ENCODE measurements around the gene HPS4.

HPS4 gene

DNA sequence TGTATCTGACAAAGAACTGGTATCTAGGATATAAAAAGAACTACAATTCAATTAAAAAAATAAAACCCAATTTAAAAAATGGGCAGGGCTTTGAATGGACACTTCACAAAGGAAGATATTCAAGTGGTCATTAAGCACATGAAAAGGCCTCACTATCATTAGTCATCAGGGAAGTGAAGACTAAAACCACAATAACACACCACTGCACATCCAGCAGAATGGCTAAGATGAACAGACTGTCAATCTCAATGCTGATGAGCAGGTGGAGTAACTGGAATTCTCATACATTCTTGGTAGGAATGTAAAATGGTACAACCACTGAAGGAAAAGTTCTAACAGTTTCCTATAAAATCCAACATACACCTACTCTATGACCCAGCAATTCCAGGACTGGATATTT, 8.9 kb downstream of the HPS4 start:
- H3K4me3 ChIP-seq, result peak overlapping the region in 7 of 10 experiments; percentile 73 to 95 (median 75); a peak in 13 of 20 replicates
- TF ChIP-seq Cebpa-rat (IDR thresholded peaks at IDR 0.05), result no peak
- H3K4me1 ChIP-seq, result peaks cover 49 to 92% (median 71%) of the 10 kb centered on the region in 10 experiments
- peak overlapping the region; percentile 92 to 98 (median 96) for H3K4me2 ChIP-seq
- no peaks in the 10 kb centered on the region for H3K9me3 ChIP-seq (replicated peaks in 1 of 11)
- peak overlapping the region in 9 of 11 experiments; percentile 85 to 97 (median 94); a peak in 18 of 22 replicates for H3K27ac ChIP-seq
- peaks cover 0 to 53% (median 17%) of the 10 kb centered on the region in 11 experiments; a peak in 11 of 22 replicates for H4K20me1 ChIP-seq
- peak overlapping the region in 8 of 11 experiments; percentile 85 to 92 (median 90); a peak in 15 of 22 replicates for H3K9ac ChIP-seq
- peaks cover 39 to 93% (median 67%) of the 10 kb centered on the region in 11 experiments for H3K36me3 ChIP-seq
- no peaks in the 10 kb centered on the region for H3K27me3 ChIP-seq

DNA sequence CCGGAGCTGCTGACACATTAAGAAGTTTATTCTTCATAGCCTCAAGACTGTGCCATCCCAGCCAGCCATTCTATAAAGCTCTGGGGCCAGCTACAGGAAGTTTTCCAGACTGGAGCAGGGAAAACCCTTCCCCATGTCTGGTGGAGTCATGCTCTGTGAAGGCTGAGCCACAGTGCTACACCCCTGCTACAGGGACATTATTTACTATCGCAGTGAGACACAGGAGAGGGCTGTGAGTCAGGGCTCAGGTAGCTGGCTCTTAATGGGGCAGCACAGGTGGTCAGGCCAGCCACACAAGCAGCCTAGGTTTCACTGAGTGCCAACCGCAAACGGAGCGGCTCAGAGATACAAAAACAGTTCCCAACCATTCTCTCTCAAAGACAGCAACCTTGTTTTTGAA, 12.1 kb downstream of the HPS4 start:
- Histone ChIP-seq H4K20me1 (peaks cover 0 to 85% (median 14%) of the 10 kb centered on the region in 11 experiments; a peak in 11 of 22 replicates), H3K27ac (peak overlapping the region in 4 of 11 experiments; percentile 20 to 85 (median 30); a peak in 4 of 22 replicates), H3K4me3 (peak overlapping the region in 1 of 10 experiments; percentile 27; a peak in 1 of 20 replicates), H3K4me2 (peak overlapping the region in 7 of 11 experiments; percentile 18 to 98 (median 95); a peak in 9 of 22 replicates), H3K27me3 (no peaks in the 10 kb centered on the region), H3K9ac (peak overlapping the region in 6 of 11 experiments; percentile 1 to 89 (median 8); a peak in 4 of 22 replicates), H3K4me1 (peaks cover 29 to 90% (median 75%) of the 10 kb centered on the region in 10 experiments), H3K36me3 (peaks cover 68 to 100% (median 89%) of the 10 kb centered on the region in 11 experiments), H3K9me3 (replicated peaks in 1 of 11) (no peaks in the 10 kb centered on the region)
- no peak for TF ChIP-seq Cebpa-rat (IDR thresholded peaks at IDR 0.05)

DNA sequence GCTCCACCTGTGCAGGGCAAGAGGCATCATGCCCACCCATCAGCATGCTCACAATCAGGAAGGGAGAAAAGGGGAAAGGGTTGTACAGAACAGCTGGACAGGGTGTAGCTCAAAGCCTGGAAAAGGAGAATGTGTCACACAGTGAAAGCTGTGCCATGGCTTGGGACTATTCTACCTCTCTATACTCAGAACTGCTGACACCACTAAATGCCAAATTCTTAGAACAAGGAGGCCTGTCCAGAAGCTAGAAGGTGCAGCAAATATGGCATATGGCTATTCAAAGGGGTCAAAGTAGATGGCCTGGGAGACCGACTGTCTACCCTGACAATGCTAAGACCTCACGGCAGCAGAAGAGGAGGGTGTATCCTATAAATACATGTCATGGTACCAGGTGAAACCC, 12.8 kb downstream of the HPS4 start:
- Histone ChIP-seq H3K4me2 (peak overlapping the region in 5 of 11 experiments; percentile 92 to 98 (median 95); a peak in 7 of 22 replicates), H4K20me1 (peaks cover 0 to 92% (median 14%) of the 10 kb centered on the region in 11 experiments; a peak in 11 of 22 replicates), H3K4me1 (peaks cover 22 to 97% (median 74%) of the 10 kb centered on the region in 10 experiments), H3K9ac (peak overlapping the region in 3 of 11 experiments; percentile 6 to 89 (median 88); a peak in 3 of 22 replicates), H3K36me3 (peaks cover 75 to 100% (median 93%) of the 10 kb centered on the region in 11 experiments), H3K4me3 (no peak overlapping the region), H3K27me3 (no peaks in the 10 kb centered on the region), H3K27ac (peak overlapping the region in 2 of 11 experiments; percentile 14 to 15; a peak in 3 of 22 replicates), H3K9me3 (replicated peaks in 1 of 11) (no peaks in the 10 kb centered on the region)
- no peak for TF ChIP-seq Cebpa-rat (IDR thresholded peaks at IDR 0.05)

DNA sequence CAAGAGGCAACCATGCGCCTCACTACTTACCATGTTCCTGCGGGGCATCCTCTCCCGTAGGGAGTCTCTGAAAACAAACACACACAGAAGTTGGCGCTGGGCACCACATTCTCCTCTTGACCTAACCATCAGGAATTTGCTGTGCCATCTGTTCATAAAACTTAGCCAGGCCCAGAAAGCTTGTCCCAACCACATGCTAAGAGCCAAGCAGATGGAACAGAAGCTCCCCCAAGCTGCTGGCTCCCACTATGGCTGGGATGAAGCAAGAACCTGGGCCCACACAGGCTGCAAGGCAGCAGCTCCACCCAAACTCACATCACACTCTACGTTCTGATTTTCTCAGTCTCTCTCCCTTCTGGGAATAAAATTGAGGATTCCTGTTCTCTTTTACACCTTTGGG, 17.4 kb downstream of the HPS4 start:
- Histone ChIP-seq H3K9ac (peak overlapping the region in 4 of 11 experiments; percentile 34 to 56 (median 39); a peak in 5 of 22 replicates), H3K4me2 (peak overlapping the region in 5 of 11 experiments; percentile 2 to 66 (median 47); a peak in 7 of 22 replicates), H3K27ac (peak overlapping the region in 7 of 11 experiments; percentile 8 to 65 (median 27); a peak in 10 of 22 replicates), H3K4me3 (no peak overlapping the region), H3K27me3 (no peaks in the 10 kb centered on the region), H4K20me1 (peaks cover 30 to 100% (median 42%) of the 10 kb centered on the region in 11 experiments; a peak in 21 of 22 replicates), H3K9me3 (replicated peaks in 1 of 11) (no peaks in the 10 kb centered on the region), H3K4me1 (peaks cover 21 to 93% (median 65%) of the 10 kb centered on the region in 10 experiments), H3K36me3 (peaks cover 93 to 100% (median 100%) of the 10 kb centered on the region in 11 experiments)
- TF ChIP-seq Cebpa-rat (IDR thresholded peaks at IDR 0.05), result no peak

DNA sequence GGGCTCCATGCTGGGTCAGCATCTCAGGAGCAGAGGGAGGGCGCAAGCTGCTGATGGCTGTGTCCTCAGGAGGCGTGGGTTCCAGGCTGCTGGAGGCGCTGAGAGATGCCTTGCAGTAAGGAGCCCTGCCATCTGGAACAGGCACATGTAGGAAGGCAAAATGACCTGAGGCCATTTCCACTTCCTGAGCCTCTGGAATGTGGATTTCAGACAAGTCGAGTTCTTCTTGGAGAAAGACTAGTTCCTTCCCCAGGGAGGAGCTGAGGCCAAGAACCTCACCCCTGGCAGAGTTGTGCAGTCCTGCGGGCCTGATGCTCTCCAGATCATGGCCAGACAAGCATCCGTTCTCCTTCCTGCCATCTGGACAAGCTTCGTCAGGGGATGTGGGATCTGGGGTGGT, 19.3 kb downstream of the HPS4 start:
- Histone ChIP-seq H4K20me1 (peaks cover 36 to 100% (median 60%) of the 10 kb centered on the region in 11 experiments; a peak in 21 of 22 replicates), H3K4me1 (peaks cover 21 to 81% (median 58%) of the 10 kb centered on the region in 10 experiments), H3K9me3 (replicated peaks in 1 of 11) (no peaks in the 10 kb centered on the region), H3K4me2 (peak overlapping the region; percentile 47 to 71 (median 57); a peak in 21 of 22 replicates), H3K27me3 (no peaks in the 10 kb centered on the region), H3K36me3 (peaks cover 91 to 100% (median 100%) of the 10 kb centered on the region in 11 experiments), H3K9ac (peak overlapping the region in 9 of 11 experiments; percentile 7 to 66 (median 34); a peak in 16 of 22 replicates), H3K27ac (peak overlapping the region in 8 of 11 experiments; percentile 5 to 65 (median 40); a peak in 12 of 22 replicates), H3K4me3 (no peak overlapping the region)
- no peak for TF ChIP-seq Cebpa-rat (IDR thresholded peaks at IDR 0.05)

DNA sequence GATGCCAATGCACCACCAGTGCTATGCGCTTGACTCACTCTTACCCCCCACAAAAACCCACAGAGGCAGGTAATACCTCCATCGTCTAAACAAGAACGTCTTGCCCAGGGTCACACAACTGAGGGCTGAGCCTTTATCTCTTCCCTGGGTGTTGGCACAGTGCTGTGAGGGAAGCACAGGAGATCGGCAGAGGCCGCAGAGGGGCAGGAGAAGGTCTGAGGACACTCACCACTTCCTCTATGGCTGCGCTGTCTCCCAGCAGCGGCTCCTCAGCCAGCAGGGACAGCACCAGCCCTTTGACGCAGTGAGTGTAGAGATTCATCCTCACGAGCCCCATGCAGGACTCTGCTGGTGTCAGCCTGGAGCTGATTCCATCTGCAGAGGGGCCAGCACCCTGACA, 19.9 kb downstream of the HPS4 start:
- peaks cover 91 to 100% (median 100%) of the 10 kb centered on the region in 11 experiments for H3K36me3 ChIP-seq
- peaks cover 36 to 100% (median 61%) of the 10 kb centered on the region in 11 experiments; a peak in 21 of 22 replicates for H4K20me1 ChIP-seq
- no peak for TF ChIP-seq Cebpa-rat (IDR thresholded peaks at IDR 0.05)
- peak overlapping the region in 9 of 11 experiments; percentile 17 to 66 (median 34); a peak in 16 of 22 replicates for H3K9ac ChIP-seq
- H3K27ac ChIP-seq, result peak overlapping the region in 8 of 11 experiments; percentile 5 to 65 (median 40); a peak in 13 of 22 replicates
- peak overlapping the region; percentile 47 to 71 (median 57) for H3K4me2 ChIP-seq
- no peaks in the 10 kb centered on the region for H3K9me3 ChIP-seq (replicated peaks in 1 of 11)
- no peak overlapping the region for H3K4me3 ChIP-seq
- H3K27me3 ChIP-seq, result no peaks in the 10 kb centered on the region
- peaks cover 21 to 75% (median 61%) of the 10 kb centered on the region in 10 experiments for H3K4me1 ChIP-seq

DNA sequence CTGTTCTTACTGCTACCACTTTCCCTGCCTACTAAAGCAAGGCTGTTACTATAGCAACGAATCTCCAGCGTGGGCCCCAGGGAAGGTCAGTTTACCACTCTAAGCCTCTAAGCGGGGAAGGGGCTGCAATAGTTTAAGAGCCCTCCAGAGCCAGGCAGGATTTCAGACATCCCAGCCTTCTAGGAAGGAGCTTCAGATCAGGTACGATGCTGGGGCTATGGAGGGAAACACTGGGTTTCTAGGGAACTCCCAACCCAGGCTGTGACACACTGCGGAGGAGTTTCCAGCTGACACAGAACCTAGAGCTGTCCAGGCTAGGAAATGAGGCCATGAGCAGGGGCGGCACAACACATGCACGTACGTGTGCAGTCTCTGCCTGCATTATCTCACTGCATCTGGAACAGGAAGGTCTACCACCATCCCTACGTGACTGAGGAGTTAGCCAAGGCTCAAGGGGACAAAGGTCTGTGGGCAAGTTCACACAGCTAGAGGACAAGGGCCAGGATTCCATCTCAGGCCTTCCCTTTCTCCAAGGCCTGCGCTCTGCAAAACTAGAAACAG, 20.4 kb downstream of the HPS4 start:
- peaks cover 36 to 100% (median 66%) of the 10 kb centered on the region in 11 experiments; a peak in 21 of 22 replicates for H4K20me1 ChIP-seq
- no peaks in the 10 kb centered on the region for H3K9me3 ChIP-seq (replicated peaks in 1 of 11)
- H3K4me2 ChIP-seq, result peak overlapping the region; percentile 47 to 71 (median 57)
- no peak overlapping the region for H3K4me3 ChIP-seq
- peak overlapping the region in 10 of 11 experiments; percentile 9 to 66 (median 30); a peak in 13 of 22 replicates for H3K9ac ChIP-seq
- TF ChIP-seq Cebpa-rat (IDR thresholded peaks at IDR 0.05), result no peak
- H3K36me3 ChIP-seq, result peaks cover 91 to 100% (median 100%) of the 10 kb centered on the region in 11 experiments
- H3K27me3 ChIP-seq, result no peaks in the 10 kb centered on the region
- H3K4me1 ChIP-seq, result peaks cover 21 to 71% (median 60%) of the 10 kb centered on the region in 10 experiments
- peak overlapping the region in 8 of 11 experiments; percentile 5 to 65 (median 38); a peak in 11 of 22 replicates for H3K27ac ChIP-seq

DNA sequence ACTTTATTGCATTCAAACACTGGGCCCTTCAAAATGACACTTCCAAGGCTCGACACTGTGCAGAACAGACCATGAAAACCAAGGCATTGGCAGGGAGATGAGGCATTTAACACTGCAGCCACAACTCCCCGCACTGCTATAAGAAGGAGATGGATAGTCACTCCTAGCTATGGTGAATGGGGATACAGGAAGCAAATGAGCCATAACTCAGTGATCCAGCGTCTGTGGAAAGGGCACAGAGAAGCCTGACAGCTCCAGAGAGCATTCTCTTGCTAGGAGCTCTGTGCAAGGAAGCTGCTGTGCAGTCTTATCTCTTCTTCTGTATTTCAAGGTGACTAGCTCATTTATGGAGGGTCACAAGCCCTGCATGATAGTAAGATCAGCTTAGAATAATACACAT, 20.9 kb downstream of the HPS4 start:
- Histone ChIP-seq H3K36me3 (peaks cover 91 to 100% (median 100%) of the 10 kb centered on the region in 11 experiments), H4K20me1 (peaks cover 36 to 100% (median 71%) of the 10 kb centered on the region in 11 experiments; a peak in 21 of 22 replicates), H3K9me3 (replicated peaks in 1 of 11) (no peaks in the 10 kb centered on the region), H3K27me3 (no peaks in the 10 kb centered on the region), H3K9ac (0 out of 22 replicates have a peak overlapping the region, but pooled peaks of 2 of the 11 experiments have one; percentile 54 to 66), H3K4me2 (peak overlapping the region in 10 of 11 experiments; percentile 47 to 71 (median 55); a peak in 13 of 22 replicates), H3K27ac (peak overlapping the region in 1 of 11 experiments; percentile 65; a peak in 1 of 22 replicates), H3K4me3 (no peak overlapping the region), H3K4me1 (peaks cover 21 to 66% (median 55%) of the 10 kb centered on the region in 10 experiments)
- TF ChIP-seq Cebpa-rat (IDR thresholded peaks at IDR 0.05), result no peak
